Endothelial cell of umbilical vein (primary cell): ENCODE results near the gene EPC2. TPM values are rescaled to one million over a fixed set of nuclear protein-coding genes. Genes with fewer than 3 reads are reported as not detected.

ENCODE experiments used
- BruUV-seq: library from RNA; stranded (reverse); fragments of 400-500 nt; replicated peaks from 2 replicates; lab custom pipeline; 2021; lab: Mats Ljungman, UMichigan
- CTCF ChIA-PET: fragments of 300-600, 350-600 bp; sonication (Branson Sonifier 250); formaldehyde crosslinking; loops from one replicate; lab custom pipeline; 2021; ENCODE audit warnings: antibody characterized with exemption, inconsistent platforms; lab: Charles Lee
- POLR2A ChIA-PET: fragments of 300-600, 350-600 bp; sonication (Branson Sonifier 250); formaldehyde crosslinking; loops from one replicate; lab custom pipeline; 2021; ENCODE audit warnings: antibody characterized with exemption, inconsistent platforms; lab: Charles Lee
- DNase-seq: peaks from one replicate; pipeline ENCODE4 v3.0.0-alpha.2; 2011; ENCODE audit warnings: low read depth, low spot score
- FAIRE-seq: peaks from 2 replicates; lab custom pipeline; 2011; peaks lifted over from hg19 to GRCh38; lab: Jason Lieb, UNC
- H2AFZ ChIP-seq: 2 replicates; pipeline ENCODE4 v1.6.0; 2012; ENCODE audit warnings: low read depth, low read length, control low read depth, inconsistent platforms
- H3K27ac ChIP-seq: 2 replicates; pipeline ENCODE4 v1.5.1; 2011; ENCODE audit warnings: low read depth, mild to moderate bottlenecking, control low read depth, low read length, moderate library complexity; ENCODE audit not compliant: insufficient read depth
- H3K27me3 ChIP-seq, 2 experiments: 2 replicates each; pipeline versions ENCODE4 v1.6.0 to v1.6.1; 2011; ENCODE audit warnings: low read length in 2 of 2, mixed read lengths in 1 of 2; ENCODE audit not compliant: control insufficient read depth in 2 of 2, insufficient read depth in 2 of 2
- H3K36me3 ChIP-seq, 2 experiments: 2 replicates in 1 of 2; 3 replicates in 1 of 2; pipeline ENCODE4 v1.5.1; 2011; ENCODE audit warnings: low read length in 2 of 2, mild to moderate bottlenecking in 1 of 2, moderate library complexity in 1 of 2; ENCODE audit not compliant: control insufficient read depth in 2 of 2, insufficient read depth in 2 of 2; ENCODE audit errors: extremely low read depth in 1 of 2
- H3K4me1 ChIP-seq: 3 replicates; pipeline ENCODE4 v1.5.1; 2011; ENCODE audit warnings: mild to moderate bottlenecking, low read length; ENCODE audit not compliant: control insufficient read depth, insufficient read depth; ENCODE audit errors: extremely low read depth
- H3K4me2 ChIP-seq: 2 replicates; pipeline ENCODE4 v1.6.1; 2011; ENCODE audit warnings: low read length, control low read depth, mixed read lengths; ENCODE audit not compliant: insufficient read depth
- H3K4me3 ChIP-seq, 3 experiments: fragments of 200-600 bp in 1 of 3; sonication (generic), shearing (Covaris generic) in 1 of 3; replicated peaks in 1 of 3; 2 replicates each; pipeline ENCODE4 v1.5.1; 2011 to 2016; ENCODE audit warnings: control low read depth in 3 of 3, low read length in 3 of 3, mild to moderate bottlenecking in 2 of 3, inconsistent platforms in 1 of 3, low read depth in 1 of 3, moderate library complexity in 1 of 3; ENCODE audit not compliant: insufficient read depth in 1 of 3
- H3K79me2 ChIP-seq: 2 replicates; pipeline ENCODE4 v1.6.0; 2012; ENCODE audit warnings: low read length, inconsistent platforms; ENCODE audit not compliant: control insufficient read depth, insufficient read depth
- H3K9ac ChIP-seq: replicated peaks from 2 replicates; pipeline ENCODE3; 2011; ENCODE audit warnings: low read length, control low read depth; ENCODE audit not compliant: insufficient read depth; ENCODE audit errors: extremely low read depth
- H3K9me1 ChIP-seq: replicated peaks from 3 replicates; pipeline ENCODE4 v1.6.0; 2011; ENCODE audit warnings: mild to moderate bottlenecking, low read length; ENCODE audit not compliant: control insufficient read depth, insufficient read depth; ENCODE audit errors: extremely low read depth
- H3K9me3 ChIP-seq: replicated peaks from 2 replicates; pipeline ENCODE4 v1.5.1; 2012; ENCODE audit warnings: low read length, inconsistent platforms; ENCODE audit not compliant: control insufficient read depth, insufficient read depth
- H4K20me1 ChIP-seq: replicated peaks from 2 replicates; pipeline ENCODE3; 2011; ENCODE audit warnings: mild to moderate bottlenecking, low read length; ENCODE audit not compliant: control insufficient read depth, insufficient read depth; ENCODE audit errors: extremely low read depth
- EZH2 ChIP-seq: IDR thresholded peaks from 2 replicates; pipeline ENCODE4 v1.6.1; 2012; ENCODE audit warnings: borderline replicate concordance, low read depth, mild to moderate bottlenecking, moderate library complexity, low read length, inconsistent platforms; ENCODE audit not compliant: severe bottlenecking
- FOS ChIP-seq: IDR thresholded peaks from 2 replicates; pipeline ENCODE4 v1.6.1; 2011; ENCODE audit warnings: mild to moderate bottlenecking, low read length, moderate library complexity, borderline replicate concordance; ENCODE audit not compliant: insufficient read depth
- GATA2 ChIP-seq: IDR thresholded peaks from 2 replicates; pipeline ENCODE4 v1.7.0; 2011; ENCODE audit warnings: low read depth, mild to moderate bottlenecking, moderate library complexity, mixed read lengths, low read length; ENCODE audit not compliant: insufficient read length, insufficient read depth
- JUN ChIP-seq: IDR thresholded peaks from 2 replicates; pipeline ENCODE4 v1.6.1; 2011; ENCODE audit warnings: borderline replicate concordance, low read depth; ENCODE audit not compliant: insufficient read length, insufficient read depth
- MYC ChIP-seq: IDR thresholded peaks from one replicate; pipeline ENCODE4 v1.6.1; 2011; ENCODE audit warnings: mild to moderate bottlenecking, low read depth, low read length
- POLR2A ChIP-seq: IDR thresholded peaks from 2 replicates; pipeline ENCODE4 v1.6.1; 2012; ENCODE audit warnings: low read depth, mild to moderate bottlenecking, control low read depth, low read length
- POLR2AphosphoS5 ChIP-seq: IDR thresholded peaks from 2 replicates; pipeline ENCODE4 v1.6.1; 2012; ENCODE audit warnings: low read depth, mild to moderate bottlenecking, control low read depth, low read length, moderate library complexity; ENCODE audit not compliant: insufficient read depth
- dilution Hi-C: fragments of 300-500 bp; cut with MboI; formaldehyde crosslinking; loops from one replicate; pipeline ENCODE4 v1.15.0; 2019; ENCODE audit warnings: low sequenced_read_pairs; ENCODE audit not compliant: extremely low pct_ligation_motif_present
- intact Hi-C: fragments of 100-400 bp; cut with micrococcal nuclease; formaldehyde crosslinking; loops from one replicate; pipeline ENCODE4 v1.10.0; 2022
- polyA plus RNA-seq, 4 experiments: library from polyadenylated mRNA; depleted of rRNA in 3 of 4; stranded (reverse) in 3 of 4; unstranded in 1 of 4; fragments of >200 nt; gene quantifications; 2 replicates each; pipeline versions ENCODE4 v1.2.1 to v1.2.3, GENCODE V29; 2011 to 2012; ENCODE audit warnings: missing spikeins in 1 of 4
- total RNA-seq: library from RNA; stranded (reverse); gene quantifications from 2 replicates; pipeline ENCODE4 v1.2.3, GENCODE V29; 2021
- TF ChIP-seq, protein P1 (sequence below): IDR thresholded peaks from 2 replicates; pipeline ENCODE4 v1.6.1; 2011; ENCODE audit not compliant: insufficient read depth, insufficient read length
- TF ChIP-seq, protein P2 (sequence below), 2 donors: IDR thresholded peaks; 1 replicate in 1 of 2; 2 replicates in 1 of 2; pipeline ENCODE4 v1.5.1; 2011; ENCODE audit warnings: low read length in 2 of 2, mild to moderate bottlenecking in 2 of 2, moderate library complexity in 2 of 2, control low read depth in 1 of 2, inconsistent platforms in 1 of 2, low read depth in 1 of 2; ENCODE audit not compliant: insufficient read depth in 1 of 2; ENCODE audit errors: extremely low read depth in 1 of 2

Gene EPC2
- total and polyA plus RNA-seq, 2 donors (not counting 3 experiments of a cell fraction or from before 2014, with no cell fraction given), result 15.1 to 25.2 TPM

DNA sequence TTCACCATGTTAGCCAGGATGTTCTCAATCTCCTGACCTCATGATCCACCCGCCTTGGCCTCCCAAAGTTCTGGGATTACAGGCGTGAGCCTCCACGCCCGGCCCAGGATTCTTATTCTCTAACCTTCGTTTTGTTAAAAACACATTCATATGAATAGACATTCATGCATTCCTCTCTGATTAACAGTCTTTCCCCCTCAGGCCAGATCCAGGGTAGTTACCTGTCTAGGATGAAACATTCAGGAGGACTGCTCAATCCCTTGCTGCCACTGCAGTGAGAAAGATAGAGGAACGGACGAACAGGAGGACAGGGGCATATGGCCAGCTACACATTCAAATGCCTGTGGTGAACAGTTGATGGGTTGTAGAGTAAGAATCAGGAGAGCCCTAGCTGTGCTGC lies 39.6 kb upstream of the EPC2 start:
- CTCF ChIA-PET, result interaction anchor here (1.2 kb wide), 1 partner anchor 615 kb away, joined by 3 read pairs; no protein-coding TSS in a partner anchor
- DNase-seq, result no peak
- BruUV-seq, result no TSS peak

More for the DNA sequence above, 39.6 kb upstream of the EPC2 start:
- Histone ChIP-seq H3K4me2 (no peak overlapping the region), H3K27ac (no peak overlapping the region), H3K27me3 (peaks cover 3 to 13% of the 10 kb centered on the region in 2 experiments), H3K4me1 (no peaks in the 10 kb centered on the region), H3K79me2 (no peaks in the 10 kb centered on the region), H3K9me3 (no peaks in the 10 kb centered on the region), H2AFZ (no peak overlapping the region), H4K20me1 (no peaks in the 10 kb centered on the region), H3K9ac (no peak overlapping the region), H3K36me3 (no peaks in the 10 kb centered on the region), H3K9me1 (no peaks in the 10 kb centered on the region), H3K4me3 (no peak overlapping the region)
- no peak for FAIRE-seq
- no peak for TF ChIP-seq JUN
- no peak for TF ChIP-seq POLR2A
- no peak for TF ChIP-seq GATA2
- TF ChIP-seq, protein P1, sequence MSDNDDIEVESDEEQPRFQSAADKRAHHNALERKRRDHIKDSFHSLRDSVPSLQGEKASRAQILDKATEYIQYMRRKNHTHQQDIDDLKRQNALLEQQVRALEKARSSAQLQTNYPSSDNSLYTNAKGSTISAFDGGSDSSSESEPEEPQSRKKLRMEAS, result no peak
- TF ChIP-seq, protein P2, sequence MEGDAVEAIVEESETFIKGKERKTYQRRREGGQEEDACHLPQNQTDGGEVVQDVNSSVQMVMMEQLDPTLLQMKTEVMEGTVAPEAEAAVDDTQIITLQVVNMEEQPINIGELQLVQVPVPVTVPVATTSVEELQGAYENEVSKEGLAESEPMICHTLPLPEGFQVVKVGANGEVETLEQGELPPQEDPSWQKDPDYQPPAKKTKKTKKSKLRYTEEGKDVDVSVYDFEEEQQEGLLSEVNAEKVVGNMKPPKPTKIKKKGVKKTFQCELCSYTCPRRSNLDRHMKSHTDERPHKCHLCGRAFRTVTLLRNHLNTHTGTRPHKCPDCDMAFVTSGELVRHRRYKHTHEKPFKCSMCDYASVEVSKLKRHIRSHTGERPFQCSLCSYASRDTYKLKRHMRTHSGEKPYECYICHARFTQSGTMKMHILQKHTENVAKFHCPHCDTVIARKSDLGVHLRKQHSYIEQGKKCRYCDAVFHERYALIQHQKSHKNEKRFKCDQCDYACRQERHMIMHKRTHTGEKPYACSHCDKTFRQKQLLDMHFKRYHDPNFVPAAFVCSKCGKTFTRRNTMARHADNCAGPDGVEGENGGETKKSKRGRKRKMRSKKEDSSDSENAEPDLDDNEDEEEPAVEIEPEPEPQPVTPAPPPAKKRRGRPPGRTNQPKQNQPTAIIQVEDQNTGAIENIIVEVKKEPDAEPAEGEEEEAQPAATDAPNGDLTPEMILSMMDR (IDR thresholded peaks at IDR 0.05; ENCODE audit: extremely low read depth in 1 of 2, insufficient read depth in 1 of 2, low read depth in 1 of 2, low read length in 2 of 2), result no peak
- no peak for TF ChIP-seq MYC
- no peak for TF ChIP-seq POLR2AphosphoS5
- TF ChIP-seq EZH2, result no peak
- TF ChIP-seq FOS, result no peak
- POLR2A ChIA-PET, result no interaction called here
- intact Hi-C loops, result no loop called here
- dilution Hi-C loops, result no loop called here
